PFSK-1 (cell line): ENCODE results near the gene RPH3AL.

Experiments
- POLR2AphosphoS5 ChIP-seq: IDR thresholded peaks from 2 replicates; pipeline ENCODE4 v1.6.1; 2012; ENCODE audit warnings: low read depth, mild to moderate bottlenecking, control low read depth, low read length, moderate library complexity
- TAF1 ChIP-seq: IDR thresholded peaks from 2 replicates; pipeline ENCODE4 v1.6.1; 2012; ENCODE audit warnings: low read length, control low read depth, borderline replicate concordance; ENCODE audit not compliant: insufficient read depth
- TF ChIP-seq, protein P1 (sequence below), 2 experiments: IDR thresholded peaks; 2 replicates each; pipeline versions ENCODE4 v1.6.1 to v1.8.0; 2011 to 2012; ENCODE audit warnings: low read depth in 2 of 2, low read length in 2 of 2, control low read depth in 1 of 2, inconsistent platforms in 1 of 2, mild to moderate bottlenecking in 1 of 2, moderate library complexity in 1 of 2; ENCODE audit not compliant: insufficient read depth in 1 of 2

- TF ChIP-seq POLR2AphosphoS5, result no peak
- TF ChIP-seq, protein P1, sequence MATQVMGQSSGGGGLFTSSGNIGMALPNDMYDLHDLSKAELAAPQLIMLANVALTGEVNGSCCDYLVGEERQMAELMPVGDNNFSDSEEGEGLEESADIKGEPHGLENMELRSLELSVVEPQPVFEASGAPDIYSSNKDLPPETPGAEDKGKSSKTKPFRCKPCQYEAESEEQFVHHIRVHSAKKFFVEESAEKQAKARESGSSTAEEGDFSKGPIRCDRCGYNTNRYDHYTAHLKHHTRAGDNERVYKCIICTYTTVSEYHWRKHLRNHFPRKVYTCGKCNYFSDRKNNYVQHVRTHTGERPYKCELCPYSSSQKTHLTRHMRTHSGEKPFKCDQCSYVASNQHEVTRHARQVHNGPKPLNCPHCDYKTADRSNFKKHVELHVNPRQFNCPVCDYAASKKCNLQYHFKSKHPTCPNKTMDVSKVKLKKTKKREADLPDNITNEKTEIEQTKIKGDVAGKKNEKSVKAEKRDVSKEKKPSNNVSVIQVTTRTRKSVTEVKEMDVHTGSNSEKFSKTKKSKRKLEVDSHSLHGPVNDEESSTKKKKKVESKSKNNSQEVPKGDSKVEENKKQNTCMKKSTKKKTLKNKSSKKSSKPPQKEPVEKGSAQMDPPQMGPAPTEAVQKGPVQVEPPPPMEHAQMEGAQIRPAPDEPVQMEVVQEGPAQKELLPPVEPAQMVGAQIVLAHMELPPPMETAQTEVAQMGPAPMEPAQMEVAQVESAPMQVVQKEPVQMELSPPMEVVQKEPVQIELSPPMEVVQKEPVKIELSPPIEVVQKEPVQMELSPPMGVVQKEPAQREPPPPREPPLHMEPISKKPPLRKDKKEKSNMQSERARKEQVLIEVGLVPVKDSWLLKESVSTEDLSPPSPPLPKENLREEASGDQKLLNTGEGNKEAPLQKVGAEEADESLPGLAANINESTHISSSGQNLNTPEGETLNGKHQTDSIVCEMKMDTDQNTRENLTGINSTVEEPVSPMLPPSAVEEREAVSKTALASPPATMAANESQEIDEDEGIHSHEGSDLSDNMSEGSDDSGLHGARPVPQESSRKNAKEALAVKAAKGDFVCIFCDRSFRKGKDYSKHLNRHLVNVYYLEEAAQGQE (IDR thresholded peaks at IDR 0.05; ENCODE audit: insufficient read depth in 1 of 2, low read depth in 2 of 2, low read length in 2 of 2), result no peak
- no peak for TF ChIP-seq TAF1
Observed at GRCh38 chr17:278676-279059, 73.9 kb downstream of the RPH3AL start.
